SK-N-SH (cell line): ENCODE data around the gene DSCAM. TPM values are rescaled to one million over a fixed set of nuclear protein-coding genes. Genes with fewer than 3 reads are reported as not detected.

Experiments
- CTCF ChIA-PET: fragments of 300-600, 350-600 bp; formaldehyde crosslinking; extraction: SDS; loops from one replicate; lab custom pipeline; 2021; lab: Yijun Ruan, JAX
- POLR2A ChIA-PET: fragments of 350-600 bp; sonication (Branson Sonifier 250); formaldehyde crosslinking; extraction: SDS; loops from one replicate; lab custom pipeline; 2020; ENCODE audit warnings: antibody characterized with exemption, inconsistent platforms; lab: Yijun Ruan, JAX
- DNase-seq: peaks from one replicate; pipeline ENCODE4 v3.0.0; 2012
- H2AFZ ChIP-seq: fragments of 200-600 bp; sonication (generic); 2 replicates; pipeline ENCODE4 v1.8.1; 2016; ENCODE audit warnings: antibody characterized with exemption, mild to moderate bottlenecking, low read depth
- H3F3A ChIP-seq: fragments of 200-600 bp; sonication (generic); replicated peaks from 2 replicates; pipeline ENCODE3; 2016; ENCODE audit warnings: antibody characterized with exemption, mild to moderate bottlenecking; ENCODE audit not compliant: insufficient read depth
- H3K27ac ChIP-seq, 2 experiments: fragments of 200-500 bp in 1 of 2; fragments of 200-600 bp in 1 of 2; sonication (Bioruptor generic) in 1 of 2; sonication (generic), shearing (Covaris generic) in 1 of 2; 2 replicates each; pipeline versions ENCODE4 v1.5.1 to v1.6.1; 2014 to 2016; ENCODE audit warnings: low read depth in 2 of 2, inconsistent platforms in 1 of 2, low read length in 1 of 2, mild to moderate bottlenecking in 1 of 2, mixed read lengths in 1 of 2
- H3K27me3 ChIP-seq: fragments of 200-600 bp; sonication (generic), shearing (Covaris generic); 2 replicates; pipeline ENCODE4 v1.6.1; 2016; ENCODE audit warnings: mixed run types; ENCODE audit not compliant: insufficient read depth
- H3K36me3 ChIP-seq, 2 experiments: fragments of 200-500 bp in 1 of 2; fragments of 200-600 bp in 1 of 2; sonication (Bioruptor generic) in 1 of 2; sonication (generic) in 1 of 2; replicated peaks in 1 of 2; 2 replicates each; pipeline versions ENCODE3 to v1.5.1; 2014 to 2016; ENCODE audit warnings: low read length in 1 of 2, mild to moderate bottlenecking in 1 of 2; ENCODE audit not compliant: insufficient read depth in 2 of 2, control insufficient read depth in 1 of 2
- H3K4me1 ChIP-seq, 2 experiments: fragments of 200-500 bp in 1 of 2; fragments of 200-600 bp in 1 of 2; sonication (Bioruptor generic) in 1 of 2; sonication (generic), shearing (Covaris generic) in 1 of 2; 2 replicates each; pipeline versions ENCODE4 v1.5.1 to v1.6.1; 2014 to 2016; ENCODE audit warnings: low read depth in 1 of 2, low read length in 1 of 2, mixed run types in 1 of 2; ENCODE audit not compliant: insufficient read depth in 2 of 2, control insufficient read depth in 1 of 2
- H3K4me2 ChIP-seq: fragments of 200-600 bp; sonication (generic), shearing (Covaris generic); 2 replicates; pipeline ENCODE4 v1.6.1; 2017; ENCODE audit warnings: mixed run types
- H3K4me3 ChIP-seq, 2 experiments: fragments of 200-500 bp in 1 of 2; fragments of 200-600 bp in 1 of 2; sonication (Bioruptor generic) in 1 of 2; sonication (generic), shearing (Covaris generic) in 1 of 2; 2 replicates each; pipeline versions ENCODE4 v1.5.1 to v1.8.1; 2014 to 2016; ENCODE audit warnings: low read depth in 2 of 2, inconsistent platforms in 1 of 2, low read length in 1 of 2, mild to moderate bottlenecking in 1 of 2, mixed read lengths in 1 of 2, moderate library complexity in 1 of 2
- H3K79me2 ChIP-seq: fragments of 200-600 bp; sonication (generic); 2 replicates; pipeline ENCODE4 v1.8.1; 2017; ENCODE audit warnings: mild to moderate bottlenecking; ENCODE audit not compliant: insufficient read depth
- H3K9ac ChIP-seq: fragments of 200-600 bp; sonication (generic); 2 replicates; pipeline ENCODE4 v1.6.1; 2017; ENCODE audit warnings: mixed run types
- H3K9me2 ChIP-seq: fragments of 200-600 bp; sonication (generic); 2 replicates; pipeline ENCODE4 v1.6.1; 2017; ENCODE audit warnings: mixed run types
- H3K9me3 ChIP-seq: fragments of 200-600 bp; sonication (generic); 2 replicates; pipeline ENCODE4 v1.6.1; 2017; ENCODE audit warnings: mixed run types, mild to moderate bottlenecking, moderate library complexity
- H4K20me1 ChIP-seq: fragments of 200-600 bp; sonication (generic); 2 replicates; pipeline ENCODE4 v1.6.1; 2017; ENCODE audit warnings: mild to moderate bottlenecking, mixed run types; ENCODE audit not compliant: insufficient read depth
- CHD2 ChIP-seq: fragments of 150-350 bp; IDR thresholded peaks from 2 replicates; pipeline ENCODE4 v1.6.1; 2018; ENCODE audit warnings: low read length; ENCODE audit not compliant: partially characterized antibody
- CTCF ChIP-seq: fragments of 200-600 bp; sonication (generic); IDR thresholded peaks from 2 replicates; pipeline ENCODE4 v1.6.1; 2017; ENCODE audit warnings: antibody characterized with exemption, mild to moderate bottlenecking, moderate library complexity
- EZH2phosphoT487 ChIP-seq: fragments of 200-600 bp; sonication (generic); IDR thresholded peaks from 2 replicates; pipeline ENCODE4 v1.6.1; 2017; ENCODE audit warnings: low read depth, mixed run types, mild to moderate bottlenecking, antibody characterized with exemption, moderate library complexity, borderline replicate concordance
- GABPA ChIP-seq: IDR thresholded peaks from 2 replicates; pipeline ENCODE4 v1.4.0; 2012; ENCODE audit warnings: low read depth, mild to moderate bottlenecking
- MXI1 ChIP-seq: IDR thresholded peaks from 2 replicates; pipeline ENCODE4 v1.6.1; 2012; ENCODE audit warnings: mild to moderate bottlenecking, low read depth, low read length, improper control_type of control experiment
- POLR2AphosphoS5 ChIP-seq: IDR thresholded peaks from 2 replicates; pipeline ENCODE4 v1.6.1; 2012; ENCODE audit warnings: low read depth, low read length
- RAD21 ChIP-seq: IDR thresholded peaks from 2 replicates; pipeline ENCODE4 v1.6.1; 2012; ENCODE audit warnings: mild to moderate bottlenecking, low read length
- TCF12 ChIP-seq: IDR thresholded peaks from 2 replicates; pipeline ENCODE4 v1.4.0; 2012
- USF1 ChIP-seq: IDR thresholded peaks from 2 replicates; pipeline ENCODE4 v1.4.0; 2012; ENCODE audit warnings: low read depth, borderline replicate concordance
- USF2 ChIP-seq: fragments of 150-350 bp; IDR thresholded peaks from 2 replicates; pipeline ENCODE4 v1.6.1; 2017; ENCODE audit warnings: antibody characterized with exemption, low read length, low read depth, borderline replicate concordance
- WGBS: methylation state at CpG from one replicate; pipeline ENCODE4 v1.1.6; 2017; ENCODE audit warnings: low lambda C conversion rate; 5-methylcytosine and 5-hydroxymethylcytosine counted together
- polyA plus RNA-seq, 3 experiments: library from polyadenylated mRNA; depleted of rRNA; stranded (reverse); fragments of >200 nt; gene quantifications; 2 replicates each; pipeline ENCODE4 v1.2.3, GENCODE V29; 2012
- TF ChIP-seq, protein P1 (sequence below): IDR thresholded peaks from 2 replicates; pipeline ENCODE4; 2012
- TF ChIP-seq, protein P2 (sequence below): IDR thresholded peaks from 2 replicates; pipeline ENCODE4 v1.4.0; 2012; ENCODE audit warnings: low read depth, borderline replicate concordance
- TF ChIP-seq, protein P3 (sequence below): IDR thresholded peaks from 2 replicates; pipeline ENCODE4 v1.6.1; 2012; ENCODE audit warnings: mild to moderate bottlenecking, low read depth, low read length, moderate library complexity

DSCAM gene
- polyA plus RNA-seq, 1 of the 3 experiments (the other 2 are of a cell fraction) = not detected

- Histone ChIP-seq H3K79me2 (no peaks in the 10 kb centered on the region), H3K27me3 (no peaks in the 10 kb centered on the region), H3K4me2 (no peak overlapping the region), H3K27ac (no peak overlapping the region), H3K4me1 (peaks cover 0 to 5% of the 10 kb centered on the region in 2 experiments; a peak in 1 of 4 replicates), H3K36me3 (no peaks in the 10 kb centered on the region), H2AFZ (no peak overlapping the region), H3K9me3 (no peaks in the 10 kb centered on the region), H4K20me1 (no peaks in the 10 kb centered on the region), H3K9me2 (no peaks in the 10 kb centered on the region), H3K9ac (no peak overlapping the region), H3K4me3 (no peak overlapping the region), H3F3A (no peaks in the 10 kb centered on the region)
- 3% methylated on average over 2 of the region's 2 CpGs for WGBS
- ChIA-PET CTCF (interaction anchor here (1.6 to 1.8 kb wide), 2 partner anchors 74 to 180 kb away, joined by 3 to 5 read pairs; partner anchors contain the start of gene PCP4), POLR2A (interaction anchor here (0.6 kb wide), 1 partner anchor 313 kb away, joined by 3 read pairs; no protein-coding TSS in a partner anchor)
- TF ChIP-seq, protein P1, sequence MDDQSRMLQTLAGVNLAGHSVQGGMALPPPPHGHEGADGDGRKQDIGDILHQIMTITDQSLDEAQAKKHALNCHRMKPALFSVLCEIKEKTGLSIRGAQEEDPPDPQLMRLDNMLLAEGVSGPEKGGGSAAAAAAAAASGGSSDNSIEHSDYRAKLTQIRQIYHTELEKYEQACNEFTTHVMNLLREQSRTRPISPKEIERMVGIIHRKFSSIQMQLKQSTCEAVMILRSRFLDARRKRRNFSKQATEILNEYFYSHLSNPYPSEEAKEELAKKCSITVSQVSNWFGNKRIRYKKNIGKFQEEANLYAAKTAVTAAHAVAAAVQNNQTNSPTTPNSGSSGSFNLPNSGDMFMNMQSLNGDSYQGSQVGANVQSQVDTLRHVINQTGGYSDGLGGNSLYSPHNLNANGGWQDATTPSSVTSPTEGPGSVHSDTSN = no peak
- no peak for TF ChIP-seq RAD21
- TF ChIP-seq POLR2AphosphoS5 = no peak
- TF ChIP-seq GABPA = no peak
- TF ChIP-seq, protein P2, sequence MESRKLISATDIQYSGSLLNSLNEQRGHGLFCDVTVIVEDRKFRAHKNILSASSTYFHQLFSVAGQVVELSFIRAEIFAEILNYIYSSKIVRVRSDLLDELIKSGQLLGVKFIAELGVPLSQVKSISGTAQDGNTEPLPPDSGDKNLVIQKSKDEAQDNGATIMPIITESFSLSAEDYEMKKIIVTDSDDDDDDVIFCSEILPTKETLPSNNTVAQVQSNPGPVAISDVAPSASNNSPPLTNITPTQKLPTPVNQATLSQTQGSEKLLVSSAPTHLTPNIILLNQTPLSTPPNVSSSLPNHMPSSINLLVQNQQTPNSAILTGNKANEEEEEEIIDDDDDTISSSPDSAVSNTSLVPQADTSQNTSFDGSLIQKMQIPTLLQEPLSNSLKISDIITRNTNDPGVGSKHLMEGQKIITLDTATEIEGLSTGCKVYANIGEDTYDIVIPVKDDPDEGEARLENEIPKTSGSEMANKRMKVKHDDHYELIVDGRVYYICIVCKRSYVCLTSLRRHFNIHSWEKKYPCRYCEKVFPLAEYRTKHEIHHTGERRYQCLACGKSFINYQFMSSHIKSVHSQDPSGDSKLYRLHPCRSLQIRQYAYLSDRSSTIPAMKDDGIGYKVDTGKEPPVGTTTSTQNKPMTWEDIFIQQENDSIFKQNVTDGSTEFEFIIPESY = no peak
- TF ChIP-seq CTCF = no peak
- no peak for TF ChIP-seq USF1
- TF ChIP-seq CHD2 = no peak
- TF ChIP-seq, protein P3, sequence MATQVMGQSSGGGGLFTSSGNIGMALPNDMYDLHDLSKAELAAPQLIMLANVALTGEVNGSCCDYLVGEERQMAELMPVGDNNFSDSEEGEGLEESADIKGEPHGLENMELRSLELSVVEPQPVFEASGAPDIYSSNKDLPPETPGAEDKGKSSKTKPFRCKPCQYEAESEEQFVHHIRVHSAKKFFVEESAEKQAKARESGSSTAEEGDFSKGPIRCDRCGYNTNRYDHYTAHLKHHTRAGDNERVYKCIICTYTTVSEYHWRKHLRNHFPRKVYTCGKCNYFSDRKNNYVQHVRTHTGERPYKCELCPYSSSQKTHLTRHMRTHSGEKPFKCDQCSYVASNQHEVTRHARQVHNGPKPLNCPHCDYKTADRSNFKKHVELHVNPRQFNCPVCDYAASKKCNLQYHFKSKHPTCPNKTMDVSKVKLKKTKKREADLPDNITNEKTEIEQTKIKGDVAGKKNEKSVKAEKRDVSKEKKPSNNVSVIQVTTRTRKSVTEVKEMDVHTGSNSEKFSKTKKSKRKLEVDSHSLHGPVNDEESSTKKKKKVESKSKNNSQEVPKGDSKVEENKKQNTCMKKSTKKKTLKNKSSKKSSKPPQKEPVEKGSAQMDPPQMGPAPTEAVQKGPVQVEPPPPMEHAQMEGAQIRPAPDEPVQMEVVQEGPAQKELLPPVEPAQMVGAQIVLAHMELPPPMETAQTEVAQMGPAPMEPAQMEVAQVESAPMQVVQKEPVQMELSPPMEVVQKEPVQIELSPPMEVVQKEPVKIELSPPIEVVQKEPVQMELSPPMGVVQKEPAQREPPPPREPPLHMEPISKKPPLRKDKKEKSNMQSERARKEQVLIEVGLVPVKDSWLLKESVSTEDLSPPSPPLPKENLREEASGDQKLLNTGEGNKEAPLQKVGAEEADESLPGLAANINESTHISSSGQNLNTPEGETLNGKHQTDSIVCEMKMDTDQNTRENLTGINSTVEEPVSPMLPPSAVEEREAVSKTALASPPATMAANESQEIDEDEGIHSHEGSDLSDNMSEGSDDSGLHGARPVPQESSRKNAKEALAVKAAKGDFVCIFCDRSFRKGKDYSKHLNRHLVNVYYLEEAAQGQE = no peak
- no peak for TF ChIP-seq TCF12
- TF ChIP-seq EZH2phosphoT487 = no peak
- TF ChIP-seq MXI1 = no peak
- no peak for TF ChIP-seq USF2
- no peak for DNase-seq
Observed at GRCh38 chr21:40047211-40047610, 799.7 kb downstream of the DSCAM start.
